CD4-positive, alpha-beta T cell (primary cell): ENCODE data around the gene JAZF1. TPM values are rescaled to one million over a fixed set of nuclear protein-coding genes. Genes with fewer than 3 reads are reported as not detected.

Experiments used
- ATAC-seq: fragments of 200-7000 bp; cut with Tn5 transposase; one replicate; pipeline ENCODE4 v1.10.0; 2022; ENCODE audit warnings: mild to moderate bottlenecking; ENCODE audit not compliant: poor library complexity
- CTCF ChIA-PET: fragments of 350-600 bp; sonication (Branson Sonifier 250); formaldehyde crosslinking; loops from one replicate; lab custom pipeline; 2021; ENCODE audit warnings: antibody characterized with exemption, inconsistent platforms; lab: Charles Lee
- POLR2A ChIA-PET: fragments of 350-600 bp; sonication (Branson Sonifier 250); formaldehyde crosslinking; loops from one replicate; lab custom pipeline; 2021; ENCODE audit warnings: antibody characterized with exemption, inconsistent platforms; lab: Charles Lee
- DNase-seq, 14 experiments: peaks; one replicate each; pipeline ENCODE4 v3.0.0-alpha.2; 2013 to 2020; ENCODE audit warnings: mixed read lengths in 2 of 14
- H3K27ac ChIP-seq, 2 donors: one replicate each; pipeline versions ENCODE4 v1.5.1 to v1.7.0; 2013; ENCODE audit warnings: low read length in 2 of 2, low read depth in 1 of 2, mild to moderate bottlenecking in 1 of 2
- H3K27me3 ChIP-seq, 2 experiments: 1 replicate in 1 of 2; 2 replicates in 1 of 2; pipeline versions ENCODE4 v1.6.1 to v1.7.0; 2013; ENCODE audit warnings: low read length in 2 of 2, control low read depth in 1 of 2, mild to moderate bottlenecking in 1 of 2, moderate library complexity in 1 of 2; ENCODE audit not compliant: insufficient read depth in 2 of 2, control insufficient read depth in 1 of 2
- H3K36me3 ChIP-seq: one replicate; pipeline ENCODE4 v1.6.1; 2013; ENCODE audit warnings: low read length, control low read depth; ENCODE audit not compliant: insufficient read depth
- H3K4me1 ChIP-seq: one replicate; pipeline ENCODE4 v1.6.1; 2013; ENCODE audit warnings: low read length, control low read depth; ENCODE audit not compliant: insufficient read depth
- H3K4me3 ChIP-seq: one replicate; pipeline ENCODE4 v1.5.1; 2013; ENCODE audit warnings: mild to moderate bottlenecking, low read length, moderate library complexity
- H3K9me3 ChIP-seq, 2 experiments: 1 replicate in 1 of 2; 2 replicates in 1 of 2; pipeline versions ENCODE4 v1.6.1 to v1.7.0; 2013; ENCODE audit warnings: low read length in 2 of 2, mild to moderate bottlenecking in 2 of 2, control low read depth in 1 of 2, moderate library complexity in 1 of 2; ENCODE audit not compliant: control insufficient read depth in 1 of 2, insufficient read depth in 1 of 2
- H3K27ac Mint-ChIP-seq: one replicate; pipeline ENCODE4 v1.8.0; 2020; ENCODE audit warnings: mixed read lengths
- H3K27me3 Mint-ChIP-seq: one replicate; pipeline ENCODE4 v1.8.0; 2021; ENCODE audit warnings: mixed read lengths
- H3K36me3 Mint-ChIP-seq: one replicate; pipeline ENCODE4 v1.8.0; 2021; ENCODE audit warnings: low read depth, mixed read lengths
- H3K4me1 Mint-ChIP-seq: one replicate; pipeline ENCODE4 v1.8.0; 2021; ENCODE audit warnings: low read depth, mixed read lengths
- H3K4me3 Mint-ChIP-seq: one replicate; pipeline ENCODE4 v1.8.0; 2020; ENCODE audit warnings: mild to moderate bottlenecking, mixed read lengths
- H3K9me3 Mint-ChIP-seq: one replicate; pipeline ENCODE4 v1.8.0; 2020; ENCODE audit warnings: mixed read lengths
- intact Hi-C, 2 experiments: fragments of 100-400 bp; cut with DNase I in 1 of 2; cut with micrococcal nuclease in 1 of 2; formaldehyde crosslinking; loops; one replicate each; pipeline versions ENCODE4 v1.15.1 to v1.9.0; 2023 to 2025; cut with DNase I, micrococcal nuclease
- total RNA-seq, 174 experiments: library from RNA in 2 of 174; stranded (reverse) in 2 of 174; gene quantifications; one replicate each; pipeline ENCODE4 v1.2.3 and lab custom pipeline; 2021 to 2026
- TF ChIP-seq, protein P1 (sequence below): fragments of 200-600 bp; IDR thresholded peaks from one replicate; pipeline ENCODE4 v1.8.0; 2022; ENCODE audit warnings: antibody characterized with exemption, mild to moderate bottlenecking

JAZF1 gene
- total RNA-seq, 2 experiments from 2014 or later = 9.9 to 11.1 TPM

- DNase-seq = no peak
- POLR2A ChIA-PET = no interaction called here
- Histone ChIP-seq H3K36me3 (no peaks in the 10 kb centered on the region), H3K4me3 (no peak overlapping the region), H3K27me3 (no peaks in the 10 kb centered on the region), H3K9me3 (no peaks in the 10 kb centered on the region), H3K4me1 (no peaks in the 10 kb centered on the region), H3K27ac (no peak overlapping the region)
- Mint-ChIP-seq H3K9me3 (no peaks in the 10 kb centered on the region), H3K27me3 (no peaks in the 10 kb centered on the region), H3K27ac (no peak overlapping the region), H3K4me3 (no peak overlapping the region), H3K36me3 (no peaks in the 10 kb centered on the region), H3K4me1 (peaks cover 2% of the 10 kb centered on the region)
- intact Hi-C loops = no loop called here
- CTCF ChIA-PET = interaction anchor here (0.7 kb wide), 1 partner anchor 13 kb away, joined by 3 read pairs; no protein-coding TSS in a partner anchor
- no peak for ATAC-seq
- TF ChIP-seq, protein P1, sequence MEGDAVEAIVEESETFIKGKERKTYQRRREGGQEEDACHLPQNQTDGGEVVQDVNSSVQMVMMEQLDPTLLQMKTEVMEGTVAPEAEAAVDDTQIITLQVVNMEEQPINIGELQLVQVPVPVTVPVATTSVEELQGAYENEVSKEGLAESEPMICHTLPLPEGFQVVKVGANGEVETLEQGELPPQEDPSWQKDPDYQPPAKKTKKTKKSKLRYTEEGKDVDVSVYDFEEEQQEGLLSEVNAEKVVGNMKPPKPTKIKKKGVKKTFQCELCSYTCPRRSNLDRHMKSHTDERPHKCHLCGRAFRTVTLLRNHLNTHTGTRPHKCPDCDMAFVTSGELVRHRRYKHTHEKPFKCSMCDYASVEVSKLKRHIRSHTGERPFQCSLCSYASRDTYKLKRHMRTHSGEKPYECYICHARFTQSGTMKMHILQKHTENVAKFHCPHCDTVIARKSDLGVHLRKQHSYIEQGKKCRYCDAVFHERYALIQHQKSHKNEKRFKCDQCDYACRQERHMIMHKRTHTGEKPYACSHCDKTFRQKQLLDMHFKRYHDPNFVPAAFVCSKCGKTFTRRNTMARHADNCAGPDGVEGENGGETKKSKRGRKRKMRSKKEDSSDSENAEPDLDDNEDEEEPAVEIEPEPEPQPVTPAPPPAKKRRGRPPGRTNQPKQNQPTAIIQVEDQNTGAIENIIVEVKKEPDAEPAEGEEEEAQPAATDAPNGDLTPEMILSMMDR = no peak
Observed at GRCh38 chr7:28083998-28084985, 96.3 kb downstream of the JAZF1 start.

DNA sequence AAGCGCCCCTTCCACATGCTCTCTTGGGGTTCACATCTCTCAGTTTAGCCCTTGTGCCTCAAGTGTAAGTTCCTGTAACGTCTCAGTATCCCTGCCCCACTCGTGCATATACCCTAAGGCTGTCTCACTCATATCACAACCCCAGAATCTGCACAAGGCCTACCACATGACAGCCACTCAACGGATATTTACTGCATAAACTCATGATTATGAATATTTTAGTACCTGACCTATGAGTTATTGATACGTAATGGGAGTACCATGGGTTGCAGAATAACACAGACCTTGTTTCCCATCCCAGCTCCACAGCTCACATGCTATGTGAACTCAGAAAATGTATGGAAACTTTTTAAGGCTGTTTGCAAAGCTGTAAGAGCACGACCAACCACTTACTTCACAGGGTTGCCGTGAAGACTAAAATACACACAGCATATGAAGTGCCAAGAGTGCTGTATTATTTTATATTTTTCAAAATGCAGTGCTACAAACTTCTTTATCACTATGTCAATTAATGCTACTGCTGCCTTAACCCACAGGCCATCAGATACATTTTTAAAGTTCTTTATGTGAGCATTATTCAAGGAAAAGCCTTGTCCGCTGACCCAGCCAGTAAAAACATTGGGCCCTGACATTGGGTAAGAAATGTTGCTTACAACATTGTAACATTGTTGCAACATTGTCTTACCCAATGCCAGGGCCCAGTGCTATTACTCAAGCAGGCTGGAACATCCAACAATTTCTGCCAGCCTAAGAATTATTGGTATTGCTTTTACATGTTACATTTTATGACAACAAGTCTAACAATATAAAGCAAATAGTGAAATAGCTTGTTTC lies 97.2 kb downstream of the JAZF1 start:
- H3K4me1 ChIP-seq = no peaks in the 10 kb centered on the region
- TF ChIP-seq, protein P1 = no peak
- no peaks in the 10 kb centered on the region for H3K36me3 ChIP-seq
- DNase-seq (peak in 2 of 14 experiments; percentile 44), ATAC-seq (no peak)
- Mint-ChIP-seq H3K27me3 (no peaks in the 10 kb centered on the region), H3K9me3 (no peaks in the 10 kb centered on the region), H3K36me3 (no peaks in the 10 kb centered on the region), H3K27ac (no peak overlapping the region), H3K4me1 (peaks cover 2% of the 10 kb centered on the region), H3K4me3 (no peak overlapping the region)
- H3K27ac ChIP-seq = no peak overlapping the region
- intact Hi-C loops = no loop called here
- no peaks in the 10 kb centered on the region for H3K9me3 ChIP-seq
- POLR2A ChIA-PET = no interaction called here
- CTCF ChIA-PET = interaction anchor here (0.7 kb wide), 1 partner anchor 13 kb away, joined by 3 read pairs; no protein-coding TSS in a partner anchor
- no peaks in the 10 kb centered on the region for H3K27me3 ChIP-seq
- H3K4me3 ChIP-seq = no peak overlapping the region

GRCh38 chr7:28082071-28082470 lies 98.5 kb downstream of the JAZF1 start:
- H3K27me3 Mint-ChIP-seq = no peaks in the 10 kb centered on the region
- H3K27ac ChIP-seq = no peak overlapping the region
- intact Hi-C loops = no loop called here
- H3K4me1 ChIP-seq = no peaks in the 10 kb centered on the region
- TF ChIP-seq, protein P1 = no peak
- H3K36me3 ChIP-seq = no peaks in the 10 kb centered on the region
- H3K27me3 ChIP-seq = no peaks in the 10 kb centered on the region
- no peak overlapping the region for H3K4me3 Mint-ChIP-seq
- H3K9me3 Mint-ChIP-seq = no peaks in the 10 kb centered on the region
- no peak overlapping the region for H3K27ac Mint-ChIP-seq
- ChIA-PET CTCF (no interaction called here), POLR2A (no interaction called here)
- no peak for ATAC-seq
- no peaks in the 10 kb centered on the region for H3K9me3 ChIP-seq
- H3K36me3 Mint-ChIP-seq = no peaks in the 10 kb centered on the region
- H3K4me1 Mint-ChIP-seq = peaks cover 8% of the 10 kb centered on the region
- no peak for DNase-seq
- H3K4me3 ChIP-seq = no peak overlapping the region
